Right lobe of liver (tissue), 6 donors: ENCODE measurements around the gene CNTN5. TPM values are rescaled to one million over a fixed set of nuclear protein-coding genes. Genes with fewer than 3 reads are reported as not detected.

Experiments
- ATAC-seq, 4 donors: fragments of 200-7000 bp; cut with Tn5 transposase; one replicate each; pipeline ENCODE4 v1.9.1; 2020; ENCODE audit warnings: mild to moderate bottlenecking in 4 of 4, moderate library complexity in 4 of 4
- DNase-seq, 3 donors: peaks; one replicate each; pipeline ENCODE4 v3.0.0-alpha.2; 2020
- H3K27ac ChIP-seq, 3 donors: fragments of 200-600 bp; one replicate each; pipeline ENCODE4 v1.8.0; 2022
- H3K27me3 ChIP-seq, 2 donors: fragments of 200-600 bp; one replicate each; pipeline ENCODE4 v1.8.0; 2022
- H3K36me3 ChIP-seq, 4 donors: fragments of 200-600 bp; sonication (generic) in 1 of 4; one replicate each; pipeline versions ENCODE4 v1.5.1 to v1.8.0; 2017 to 2022; ENCODE audit warnings: control low read depth in 1 of 4
- H3K4me1 ChIP-seq, 4 donors: fragments of 200-600 bp; sonication (generic) in 1 of 4; one replicate each; pipeline versions ENCODE4 v1.5.1 to v1.8.0; 2017 to 2022; ENCODE audit warnings: control low read depth in 1 of 4
- H3K4me3 ChIP-seq, 3 donors: fragments of 200-600 bp; one replicate each; pipeline ENCODE4 v1.8.0; 2022
- H3K9me3 ChIP-seq, 4 donors: fragments of 200-600 bp; sonication (generic) in 1 of 4; one replicate each; pipeline versions ENCODE4 v1.5.1 to v1.8.0; 2017 to 2022; ENCODE audit warnings: control low read depth in 1 of 4
- CTCF ChIP-seq, 4 donors: fragments of 200-600 bp in 3 of 4; fragments of 450-650 bp in 1 of 4; IDR thresholded peaks; one replicate each; pipeline versions ENCODE4 v1.5.1 to v1.8.0; 2016 to 2022; ENCODE audit warnings: antibody characterized with exemption in 4 of 4, mild to moderate bottlenecking in 2 of 4
- POLR2A ChIP-seq: fragments of 450-650 bp; IDR thresholded peaks from one replicate; pipeline ENCODE4 v1.6.1; 2017; ENCODE audit warnings: antibody characterized with exemption, mild to moderate bottlenecking
- WGBS: methylation state at CpG from one replicate; pipeline ENCODE4 v1.1.6; 2018; ENCODE audit warnings: low coverage, low lambda C conversion rate; ENCODE audit not compliant: insufficient coverage; ENCODE audit errors: missing lambda C conversion rate; 5-methylcytosine and 5-hydroxymethylcytosine counted together
- intact Hi-C, 2 donors: fragments of 100-400 bp; cut with DNase I; formaldehyde crosslinking; loops; one replicate each; pipeline versions ENCODE4 v1.11.2 to v1.14.1; 2022
- total RNA-seq, 6 experiments: library from RNA; depleted of rRNA in 2 of 6; stranded (reverse); fragments of >200 nt in 2 of 6; fragmentation: NEBNext Ultra II Directional in 3 of 6; extraction: Animal tissue kit (Norgen Biotek cat#: 25700) in 3 of 6; gene quantifications; one replicate each; pipeline versions ENCODE4 v1.1.0 to v1.2.4, GENCODE V29; 2016 to 2023
- donor health status: DM: no; HTN: yes; CAD: no.
- donor health status: DM: no; HTN: no; CAD: no.
- donor health status: DM: no; HTN: no; CAD: no.
- donor health status: DM: no; HTN: yes; CAD: no.
- donor health status: DM: no; HTN: yes; CAD: no.

Gene CNTN5
- total RNA-seq, 6 experiments from 2014 or later: 0.13 to 0.19 TPM; not detected in 4

- WGBS: 24% methylated on average over 3 of the region's 3 CpGs
Measured at GRCh38 chr11:100105982-100106358, 1085.2 kb downstream of the CNTN5 start.

GRCh38 chr11:100119176-100119575 lies 1098.4 kb downstream of the CNTN5 start:
- TF ChIP-seq CTCF (IDR thresholded peaks at IDR 0.05) (no peak), POLR2A (no peak)
- intact Hi-C loops: no loop called here

More at GRCh38 chr11:100105982-100106358, 1085.2 kb downstream of the CNTN5 start:
- DNase-seq (no peak), ATAC-seq (no peak)
- no peak overlapping the region for H3K27ac ChIP-seq
- H3K9me3 ChIP-seq: no peaks in the 10 kb centered on the region
- H3K4me1 ChIP-seq: no peaks in the 10 kb centered on the region
- intact Hi-C loops: no loop called here
- H3K4me3 ChIP-seq: no peak overlapping the region
- no peaks in the 10 kb centered on the region for H3K27me3 ChIP-seq
- no peak for TF ChIP-seq CTCF (IDR thresholded peaks at IDR 0.05)
- no peak for TF ChIP-seq POLR2A
- no peaks in the 10 kb centered on the region for H3K36me3 ChIP-seq

GRCh38 chr11:100133114-100133513 lies 1112.4 kb downstream of the CNTN5 start:
- TF ChIP-seq POLR2A (no peak), CTCF (IDR thresholded peaks at IDR 0.05) (no peak)
- WGBS: 49% methylated on average over 2 of the region's 2 CpGs
- Histone ChIP-seq H3K36me3 (no peaks in the 10 kb centered on the region), H3K9me3 (no peaks in the 10 kb centered on the region), H3K27ac (no peak overlapping the region), H3K4me3 (no peak overlapping the region), H3K27me3 (no peaks in the 10 kb centered on the region), H3K4me1 (no peaks in the 10 kb centered on the region)
- intact Hi-C loops: no loop called here
- DNase-seq (no peak), ATAC-seq (no peak)

More at GRCh38 chr11:100119176-100119575, 1098.4 kb downstream of the CNTN5 start:
- H3K4me3 ChIP-seq: no peak overlapping the region
- H3K36me3 ChIP-seq: no peaks in the 10 kb centered on the region
- WGBS: 17% methylated on average over 1 of the region's 1 CpG
- no peaks in the 10 kb centered on the region for H3K9me3 ChIP-seq
- no peaks in the 10 kb centered on the region for H3K27me3 ChIP-seq
- DNase-seq (no peak), ATAC-seq (no peak)
- no peak overlapping the region for H3K27ac ChIP-seq
- no peaks in the 10 kb centered on the region for H3K4me1 ChIP-seq

- intact Hi-C loops: no loop called here
- TF ChIP-seq CTCF (IDR thresholded peaks at IDR 0.05) (no peak), POLR2A (no peak)
- Histone ChIP-seq H3K36me3 (no peaks in the 10 kb centered on the region), H3K9me3 (no peaks in the 10 kb centered on the region), H3K27me3 (no peaks in the 10 kb centered on the region), H3K4me1 (no peaks in the 10 kb centered on the region), H3K27ac (no peak overlapping the region), H3K4me3 (no peak overlapping the region)
- ATAC-seq: no peak
- DNase-seq: no peak
- 21% methylated on average over 3 of the region's 3 CpGs for WGBS
Measured at GRCh38 chr11:100141201-100141600, 1120.5 kb downstream of the CNTN5 start.

GRCh38 chr11:100151944-100152343 lies 1131.2 kb downstream of the CNTN5 start:
- TF ChIP-seq CTCF (IDR thresholded peaks at IDR 0.05) (no peak), POLR2A (no peak)

More at GRCh38 chr11:100151944-100152343, 1131.2 kb downstream of the CNTN5 start:
- no peak overlapping the region for H3K27ac ChIP-seq
- no peaks in the 10 kb centered on the region for H3K9me3 ChIP-seq
- no peaks in the 10 kb centered on the region for H3K4me1 ChIP-seq
- ATAC-seq: no peak
- no peak for DNase-seq
- H3K36me3 ChIP-seq: no peaks in the 10 kb centered on the region
- WGBS: 29% methylated on average over 6 of the region's 6 CpGs
- no peak overlapping the region for H3K4me3 ChIP-seq
- H3K27me3 ChIP-seq: no peaks in the 10 kb centered on the region
- intact Hi-C loops: no loop called here
